Measurements from ENCODE around the gene WDR91.
A peak's percentile ranks its signal among the peaks of the same experiment; 100 is the strongest.

Gene WDR91

GRCh38 chr7:135211179-135211945, at the start of gene WDR91:
TSS of gene WDR91 (minus strand) at chr7:135211526. CDS start at chr7:135211502, 24 bp downstream.
- TF ChIP-seq ZNF274 (IDR thresholded peaks at IDR 0.05; ENCODE audit: low read depth, low read length) = no peak
- H3K4me3 ChIP-seq (ENCODE audit: low read length) = peak within 1 kb of the TSS; percentile 97

GRCh38 chr7:135260470-135260869, 49.1 kb upstream of the WDR91 start:
- TF ChIP-seq ZNF274 (IDR thresholded peaks at IDR 0.05; ENCODE audit: low read depth, low read length) = no peak
- no peak overlapping the region for H3K4me3 ChIP-seq (ENCODE audit: low read length)

GRCh38 chr7:135259702-135260101, 48.4 kb upstream of the WDR91 start:
- H3K4me3 ChIP-seq (ENCODE audit: low read length) = no peak overlapping the region
- no peak for TF ChIP-seq ZNF274 (IDR thresholded peaks at IDR 0.05; ENCODE audit: low read depth, low read length)

GRCh38 chr7:135258585-135258984, 47.3 kb upstream of the WDR91 start:
- no peak for TF ChIP-seq ZNF274 (IDR thresholded peaks at IDR 0.05; ENCODE audit: low read depth, low read length)
- H3K4me3 ChIP-seq (ENCODE audit: low read length) = no peak overlapping the region

- no peak for TF ChIP-seq ZNF274 (IDR thresholded peaks at IDR 0.05; ENCODE audit: low read depth, low read length)
- no peak overlapping the region for H3K4me3 ChIP-seq (ENCODE audit: low read length)
Measured at GRCh38 chr7:135257790-135258189, 46.5 kb upstream of the WDR91 start.

GRCh38 chr7:135253851-135254771, 42.8 kb upstream of the WDR91 start:
- no peak overlapping the region for H3K4me3 ChIP-seq (ENCODE audit: low read length)
- TF ChIP-seq ZNF274 (IDR thresholded peaks at IDR 0.05; ENCODE audit: low read depth, low read length) = no peak

GRCh38 chr7:135251496-135252391, 40.4 kb upstream of the WDR91 start:
- no peak overlapping the region for H3K4me3 ChIP-seq (ENCODE audit: low read length)
- no peak for TF ChIP-seq ZNF274 (IDR thresholded peaks at IDR 0.05; ENCODE audit: low read depth, low read length)

- no peak for TF ChIP-seq ZNF274 (IDR thresholded peaks at IDR 0.05; ENCODE audit: low read depth, low read length)
- H3K4me3 ChIP-seq (ENCODE audit: low read length) = no peak overlapping the region
Measured at GRCh38 chr7:135248546-135248945, 37.2 kb upstream of the WDR91 start.

GRCh38 chr7:135247746-135248471, 36.6 kb upstream of the WDR91 start:
- H3K4me3 ChIP-seq (ENCODE audit: low read length) = no peak overlapping the region
- no peak for TF ChIP-seq ZNF274 (IDR thresholded peaks at IDR 0.05; ENCODE audit: low read depth, low read length)

- TF ChIP-seq ZNF274 (IDR thresholded peaks at IDR 0.05; ENCODE audit: low read depth, low read length) = no peak
- no peak overlapping the region for H3K4me3 ChIP-seq (ENCODE audit: low read length)
Measured at GRCh38 chr7:135246191-135246825, 35.0 kb upstream of the WDR91 start.

GRCh38 chr7:135245226-135246190, 34.2 kb upstream of the WDR91 start:
- TF ChIP-seq ZNF274 (IDR thresholded peaks at IDR 0.05; ENCODE audit: low read depth, low read length) = no peak
- H3K4me3 ChIP-seq (ENCODE audit: low read length) = no peak overlapping the region

Data from GM08714 (cell line).